ENCODE measurements around the gene VASH1. TPM values are rescaled to one million over a fixed set of nuclear protein-coding genes. Genes with fewer than 3 reads are reported as not detected.

The VASH1 gene
- total and polyA plus RNA-seq, 12 donors: 9.1 to 20.2 (median 13.4) TPM

- peak in 1 of 2 donors; percentile 38 for DNase-seq
- WGBS, 2 donors: 29 to 45% methylated on average over 7 of the region's 7 CpGs
- H3K9me3 ChIP-seq: no peaks in the 10 kb centered on the region
- intact Hi-C loops (cut with DNase I): loop anchor here in 6 of 10 donors (5.0 to 10.0 kb wide), 6 partner anchors 47 to 379 kb away; partner anchors contain the start of genes VASH1 (in 2 of the 6) and CIPC (in 1 of the 6)
- TF ChIP-seq, protein P1, sequence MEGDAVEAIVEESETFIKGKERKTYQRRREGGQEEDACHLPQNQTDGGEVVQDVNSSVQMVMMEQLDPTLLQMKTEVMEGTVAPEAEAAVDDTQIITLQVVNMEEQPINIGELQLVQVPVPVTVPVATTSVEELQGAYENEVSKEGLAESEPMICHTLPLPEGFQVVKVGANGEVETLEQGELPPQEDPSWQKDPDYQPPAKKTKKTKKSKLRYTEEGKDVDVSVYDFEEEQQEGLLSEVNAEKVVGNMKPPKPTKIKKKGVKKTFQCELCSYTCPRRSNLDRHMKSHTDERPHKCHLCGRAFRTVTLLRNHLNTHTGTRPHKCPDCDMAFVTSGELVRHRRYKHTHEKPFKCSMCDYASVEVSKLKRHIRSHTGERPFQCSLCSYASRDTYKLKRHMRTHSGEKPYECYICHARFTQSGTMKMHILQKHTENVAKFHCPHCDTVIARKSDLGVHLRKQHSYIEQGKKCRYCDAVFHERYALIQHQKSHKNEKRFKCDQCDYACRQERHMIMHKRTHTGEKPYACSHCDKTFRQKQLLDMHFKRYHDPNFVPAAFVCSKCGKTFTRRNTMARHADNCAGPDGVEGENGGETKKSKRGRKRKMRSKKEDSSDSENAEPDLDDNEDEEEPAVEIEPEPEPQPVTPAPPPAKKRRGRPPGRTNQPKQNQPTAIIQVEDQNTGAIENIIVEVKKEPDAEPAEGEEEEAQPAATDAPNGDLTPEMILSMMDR (IDR thresholded peaks at IDR 0.05): no peak
- H3K27me3 ChIP-seq: no peaks in the 10 kb centered on the region
- ATAC-seq: peak; percentile 51 to 82 (median 67)
- peaks cover 18 to 71% (median 65%) of the 10 kb centered on the region in 9 donors for H3K4me1 ChIP-seq
- peak overlapping the region in 2 of 10 donors; percentile 2 to 8 for H3K4me3 ChIP-seq
- no peaks in the 10 kb centered on the region for H3K36me3 ChIP-seq
- H3K27ac ChIP-seq: peak overlapping the region; percentile 57 to 87 (median 74)
These were observed 45.7 kb upstream of the VASH1 start for GRCh38 chr14:76715511-76716081.

DNA sequence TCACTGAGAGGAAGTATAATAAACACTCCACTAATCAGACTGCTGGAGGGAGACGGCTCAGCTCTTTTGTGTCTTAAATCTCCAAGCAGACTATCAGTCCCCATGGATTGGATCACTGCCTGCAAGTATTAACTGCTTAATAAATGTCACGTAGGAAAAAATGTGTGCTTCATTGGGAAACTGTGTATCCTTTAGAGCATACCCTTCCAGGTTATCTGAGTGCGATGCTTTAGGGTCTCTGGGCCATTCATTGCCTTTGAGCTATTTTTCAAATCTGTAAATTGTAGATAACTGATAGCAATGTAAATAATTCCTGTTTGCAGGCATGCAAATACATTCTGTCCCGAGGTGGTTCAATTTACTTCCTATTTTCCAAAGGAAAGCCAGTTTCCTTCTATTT, 45.0 kb upstream of the VASH1 start:
- peak overlapping the region in 2 of 10 donors; percentile 2 to 8 for H3K4me3 ChIP-seq
- peaks cover 19 to 78% (median 69%) of the 10 kb centered on the region in 9 donors for H3K4me1 ChIP-seq
- intact Hi-C loops (cut with DNase I): loop anchor here in 6 of 10 donors (5.0 to 10.0 kb wide), 6 partner anchors 46 to 379 kb away; partner anchors contain the start of genes VASH1 (in 2 of the 6) and CIPC (in 1 of the 6)
- WGBS, 2 donors: 42 to 53% methylated on average over 4 of the region's 4 CpGs
- H3K9me3 ChIP-seq: no peaks in the 10 kb centered on the region
- H3K36me3 ChIP-seq: no peaks in the 10 kb centered on the region
- no peaks in the 10 kb centered on the region for H3K27me3 ChIP-seq
- TF ChIP-seq, protein P1 (IDR thresholded peaks at IDR 0.05): no peak
- DNase-seq (no peak), ATAC-seq (no peak)
- H3K27ac ChIP-seq: peak overlapping the region; percentile 57 to 87 (median 74)

DNA sequence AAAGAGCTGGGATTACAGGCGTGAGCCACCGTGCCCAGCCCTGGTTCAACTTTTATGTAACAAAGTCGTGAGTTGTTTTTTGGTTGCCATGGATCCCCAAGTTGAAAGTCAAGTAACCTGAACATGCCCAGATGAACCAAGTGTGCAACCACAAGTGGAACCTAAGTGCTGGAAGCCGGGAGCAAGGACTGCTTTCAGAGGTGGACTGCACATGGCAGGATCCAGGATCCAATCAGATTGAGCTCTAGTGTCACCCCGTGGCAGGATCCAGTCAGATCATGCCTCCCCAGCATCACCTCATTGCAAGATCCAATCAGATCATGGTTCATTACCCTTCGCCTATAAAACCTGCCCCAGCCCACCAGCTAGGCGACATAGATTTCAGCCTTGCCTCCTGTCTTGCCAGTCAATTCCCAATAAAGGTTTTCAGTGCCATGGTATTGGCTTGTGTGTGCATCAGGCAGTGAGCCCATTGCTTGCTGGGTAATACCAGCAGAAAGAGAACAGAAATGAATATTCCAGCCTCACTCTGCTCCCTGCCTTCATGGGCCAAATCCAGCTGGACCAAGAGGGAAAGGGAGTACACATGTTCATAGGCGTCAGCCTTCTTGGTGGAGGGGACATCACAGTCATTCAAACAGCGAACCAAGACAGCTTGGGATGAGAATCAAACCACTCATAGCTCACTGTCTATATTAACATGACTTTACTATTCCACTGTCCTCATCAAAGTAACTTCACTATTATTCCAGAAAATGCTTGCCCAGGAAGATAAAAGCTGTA, 43.6 kb upstream of the VASH1 start:
- no peak for ATAC-seq
- peaks cover 19 to 91% (median 82%) of the 10 kb centered on the region in 9 donors for H3K4me1 ChIP-seq
- 91 to 92% methylated on average over 9 of the region's 9 CpGs for WGBS, 2 donors
- intact Hi-C loops (cut with DNase I): loop anchor here in 7 of 10 donors (2.0 to 10.0 kb wide), 7 partner anchors 45 to 377 kb away; partner anchors contain the start of genes VASH1 (in 2 of the 7) and CIPC (in 1 of the 7)
- DNase-seq: no peak
- H3K9me3 ChIP-seq: no peaks in the 10 kb centered on the region
- H3K4me3 ChIP-seq: no peak overlapping the region
- TF ChIP-seq, protein P1 (IDR thresholded peaks at IDR 0.05): no peak
- peak overlapping the region in 5 of 10 donors; percentile 4 to 87 (median 75) for H3K27ac ChIP-seq
- no peaks in the 10 kb centered on the region for H3K36me3 ChIP-seq
- H3K27me3 ChIP-seq: no peaks in the 10 kb centered on the region

GRCh38 chr14:76718306-76719040, 42.8 kb upstream of the VASH1 start:
- DNase-seq: no peak
- peaks cover 19 to 98% (median 84%) of the 10 kb centered on the region in 9 donors for H3K4me1 ChIP-seq
- H3K36me3 ChIP-seq: no peaks in the 10 kb centered on the region
- H3K27ac ChIP-seq: peak overlapping the region in 6 of 10 donors; percentile 4 to 87 (median 30)
- no peaks in the 10 kb centered on the region for H3K9me3 ChIP-seq
- WGBS, 2 donors: 68 to 71% methylated on average over 6 of the region's 6 CpGs
- ATAC-seq: no peak
- no peak overlapping the region for H3K4me3 ChIP-seq
- intact Hi-C loops (cut with DNase I): loop anchor here in 7 of 10 donors (2.0 to 10.0 kb wide), 7 partner anchors 44 to 376 kb away; partner anchors contain the start of genes VASH1 (in 2 of the 7) and CIPC (in 1 of the 7)
- no peaks in the 10 kb centered on the region for H3K27me3 ChIP-seq
- TF ChIP-seq, protein P1 (IDR thresholded peaks at IDR 0.05): no peak
